Activated T-helper 9 cell treated with anti-CD3 and anti-CD28 coated beads, Interleukin-2, amount 50 U/mL, for 16 hours (primary cell): ENCODE data around the gene RAC3.

Source experiments
- DNase-seq: peaks from one replicate; pipeline ENCODE4 v3.0.0-alpha.2; 2020; ENCODE audit warnings: low read depth

RAC3 gene

GRCh38 chr17:82076018-82076784 lies 44.7 kb downstream of the RAC3 start:
- no peak for DNase-seq

GRCh38 chr17:82076785-82077591 lies 45.5 kb downstream of the RAC3 start:
- DNase-seq = no peak

- no peak for DNase-seq
These were observed 46.3 kb downstream of the RAC3 start for GRCh38 chr17:82077617-82078358.

- DNase-seq = no peak
These were observed 47.0 kb downstream of the RAC3 start for GRCh38 chr17:82078433-82078832.

- DNase-seq = no peak
These were observed 47.7 kb downstream of the RAC3 start for GRCh38 chr17:82079001-82079677.

- DNase-seq = no peak
These were observed 48.7 kb downstream of the RAC3 start for GRCh38 chr17:82080048-82080788.

- DNase-seq = no peak
These were observed 49.4 kb downstream of the RAC3 start for GRCh38 chr17:82080789-82081464.

GRCh38 chr17:82081546-82081945 lies 50.1 kb downstream of the RAC3 start:
- no peak for DNase-seq

GRCh38 chr17:82081966-82082365 lies 50.5 kb downstream of the RAC3 start:
- DNase-seq = no peak

GRCh38 chr17:82082456-82082855 lies 51.0 kb downstream of the RAC3 start:
- no peak for DNase-seq

- DNase-seq = no peak
These were observed 51.5 kb downstream of the RAC3 start for GRCh38 chr17:82083009-82083408.
